SK-N-MC (cell line): ENCODE data around the gene ENPP7.

Experiments used
- EZH2 ChIP-seq: fragments of 200-600 bp; sonication (generic); IDR thresholded peaks from one replicate; pipeline ENCODE4 v1.6.1; 2017; ENCODE audit warnings: antibody characterized with exemption
- FOXP2 ChIP-seq: optimal IDR thresholded peaks from 2 replicates; pipeline ENCODE3; 2011; ENCODE audit warnings: mild to moderate bottlenecking, moderate library complexity; ENCODE audit not compliant: insufficient read depth; ENCODE audit errors: extremely low read length, control extremely low read depth
- POLR2AphosphoS5 ChIP-seq: IDR thresholded peaks from 2 replicates; pipeline ENCODE4 v1.6.1; 2012; ENCODE audit warnings: mild to moderate bottlenecking, low read depth, low read length, borderline replicate concordance

DNA sequence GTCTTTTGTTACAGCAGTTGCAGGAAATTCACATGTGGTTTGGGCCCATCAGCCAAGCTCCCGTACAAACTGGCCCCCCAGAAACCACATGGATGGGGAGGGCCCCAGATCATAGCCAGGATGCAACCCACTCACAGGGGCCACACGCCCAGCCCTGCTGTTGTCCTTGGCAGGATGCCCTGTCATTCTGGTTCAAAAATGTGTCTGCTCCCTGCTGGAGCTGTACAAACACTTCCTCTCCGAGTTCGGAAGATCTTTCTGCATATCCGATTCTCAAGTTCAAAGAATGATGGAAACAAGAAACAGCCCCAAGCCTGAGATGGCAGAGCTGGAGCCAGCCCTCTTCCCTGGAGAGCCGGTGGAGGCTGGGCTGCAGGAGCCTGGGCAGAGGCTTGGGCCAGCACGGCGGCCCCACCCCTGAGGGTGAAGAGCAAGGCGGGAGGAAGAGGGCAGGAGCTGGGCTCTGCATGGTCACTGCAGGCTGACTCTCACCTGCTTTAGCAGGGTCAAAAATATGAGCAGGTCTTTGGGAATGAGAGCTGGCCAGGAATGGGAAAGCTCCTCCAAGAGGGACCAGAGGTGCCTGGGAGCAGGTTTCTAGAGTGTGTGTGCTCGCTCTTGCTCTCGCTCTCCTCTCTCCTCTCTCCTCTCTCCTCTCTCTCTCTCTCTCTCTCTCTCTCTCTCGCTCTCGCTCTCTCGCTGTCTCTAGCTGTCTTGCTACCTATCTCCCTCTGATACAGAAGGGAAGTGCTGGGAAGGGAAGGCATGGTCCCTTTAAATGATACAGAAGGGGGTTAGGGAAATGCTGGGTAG lies 34.7 kb upstream of the ENPP7 start:
- TF ChIP-seq FOXP2 (no peak), EZH2 (no peak), POLR2AphosphoS5 (no peak)
